ENCODE data around the gene AOAH. TPM values are rescaled to one million over a fixed set of nuclear protein-coding genes. Genes with fewer than 3 reads are reported as not detected.
"Not testable (repeated sequence)": the region's sequence is repeated elsewhere in the genome, so short reads cannot be mapped to it uniquely, and the experiment has no call there.

AOAH gene
- total RNA-seq, 1 donor from 2014 or later, result 1.2 TPM

DNA sequence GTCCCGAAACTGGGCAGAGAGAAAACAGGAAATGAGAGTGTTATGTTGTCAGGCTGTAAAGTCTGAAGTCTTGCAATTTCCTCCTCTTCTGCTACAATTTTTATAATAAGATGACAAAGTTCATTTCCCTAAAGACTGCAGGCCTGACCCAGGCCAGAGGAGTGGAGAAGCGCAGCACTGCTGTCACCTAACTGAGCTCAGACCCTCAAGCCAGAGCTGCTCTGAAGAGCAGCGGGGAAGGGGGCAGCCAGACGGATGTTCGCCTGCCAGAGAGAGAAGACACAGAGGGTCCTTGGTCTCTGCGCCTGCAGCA is 12.6 kb upstream of the AOAH start:
- no peak for DNase-seq (ENCODE audit: low read depth)

- no peak for DNase-seq (ENCODE audit: low read depth)
Observed at GRCh38 chr7:36736090-36736898, 12.0 kb upstream of the AOAH start.

- peak; percentile 86 for DNase-seq (ENCODE audit: low read depth)
Observed at GRCh38 chr7:36735172-36735571, 10.9 kb upstream of the AOAH start.

GRCh38 chr7:36734731-36735130 is 10.4 kb upstream of the AOAH start:
- DNase-seq (ENCODE audit: low read depth), result no peak

DNA sequence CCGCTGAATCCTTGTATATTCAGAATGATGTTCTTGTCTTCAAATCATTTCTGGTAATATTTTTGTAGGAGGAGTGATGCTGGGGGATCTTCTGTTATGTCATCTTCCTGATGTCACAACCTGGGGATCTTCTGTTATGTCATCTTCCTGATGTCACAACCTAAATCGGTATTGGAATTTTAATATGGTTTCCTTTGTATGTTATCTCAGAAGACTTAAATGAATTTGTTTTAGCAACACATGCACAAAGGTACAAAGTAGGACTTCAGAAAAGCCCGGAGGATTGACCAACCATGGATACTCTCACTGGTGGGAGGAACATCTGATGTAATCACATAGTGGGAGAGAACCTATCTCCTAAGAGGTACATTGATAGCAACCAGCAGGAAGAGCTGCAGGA is 9.1 kb upstream of the AOAH start:
- DNase-seq (ENCODE audit: low read depth), result no peak

DNA sequence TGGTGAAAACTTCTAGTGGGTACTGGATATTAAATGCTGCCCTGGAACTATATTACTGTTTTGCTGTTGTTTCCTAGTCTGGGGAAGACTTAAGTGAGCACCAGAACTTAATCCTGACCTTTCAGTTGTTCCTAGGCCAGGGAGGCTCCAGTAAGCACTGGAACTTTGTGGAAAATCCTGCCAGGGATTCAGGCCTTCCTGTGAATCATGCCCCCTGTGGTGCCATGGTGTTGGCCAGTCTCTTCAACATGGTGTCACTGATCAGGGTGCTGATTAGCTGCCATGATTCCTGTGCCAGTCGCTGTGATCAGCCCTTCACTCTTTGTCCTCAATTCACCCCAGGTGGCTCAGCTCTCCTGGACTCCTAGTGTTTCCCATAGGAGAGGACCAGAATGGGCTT is 8.5 kb upstream of the AOAH start:
- DNase-seq (ENCODE audit: low read depth), result no peak

DNA sequence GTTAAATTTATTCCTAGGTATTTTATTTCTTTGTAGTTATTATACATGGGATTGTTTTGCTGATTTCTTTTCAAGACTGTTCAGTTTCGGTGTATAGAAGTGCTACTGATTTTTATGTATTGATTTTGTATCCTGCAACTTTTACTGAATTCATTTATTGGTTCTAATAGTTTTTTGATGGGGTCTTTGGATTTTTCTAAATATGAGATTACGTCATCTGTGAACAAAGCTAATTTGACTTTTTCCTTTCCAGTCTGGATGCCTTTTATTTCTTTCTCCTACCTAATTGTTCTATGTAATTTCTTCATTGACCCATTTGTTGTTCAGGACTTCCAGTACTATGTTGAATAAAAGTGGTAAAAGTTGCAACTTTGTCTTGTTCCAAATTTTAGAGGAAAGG is 5.8 kb upstream of the AOAH start:
- no peak for DNase-seq (ENCODE audit: low read depth)

DNA sequence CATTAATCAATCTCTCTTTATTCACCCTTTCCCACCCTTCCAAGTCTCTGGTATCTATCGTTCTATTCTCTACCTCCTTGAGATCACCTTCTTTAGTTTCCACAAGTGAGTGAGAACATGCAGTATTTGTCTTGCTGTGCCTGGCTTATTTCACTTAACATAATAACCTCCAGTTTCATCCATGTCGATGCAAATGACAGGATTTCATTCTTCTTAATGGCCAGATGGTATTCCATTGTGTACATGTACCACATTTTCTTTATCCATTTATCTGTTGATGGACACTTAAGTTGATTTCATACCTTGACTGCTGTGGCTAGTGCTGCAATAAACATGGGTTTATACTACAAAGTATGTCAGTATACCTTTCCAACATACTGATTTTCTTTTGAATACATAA is 3.8 kb upstream of the AOAH start:
- DNase-seq (ENCODE audit: low read depth), result no peak

GRCh38 chr7:36726806-36727503 is 2.7 kb upstream of the AOAH start:
- no peak for DNase-seq (ENCODE audit: low read depth)

DNA sequence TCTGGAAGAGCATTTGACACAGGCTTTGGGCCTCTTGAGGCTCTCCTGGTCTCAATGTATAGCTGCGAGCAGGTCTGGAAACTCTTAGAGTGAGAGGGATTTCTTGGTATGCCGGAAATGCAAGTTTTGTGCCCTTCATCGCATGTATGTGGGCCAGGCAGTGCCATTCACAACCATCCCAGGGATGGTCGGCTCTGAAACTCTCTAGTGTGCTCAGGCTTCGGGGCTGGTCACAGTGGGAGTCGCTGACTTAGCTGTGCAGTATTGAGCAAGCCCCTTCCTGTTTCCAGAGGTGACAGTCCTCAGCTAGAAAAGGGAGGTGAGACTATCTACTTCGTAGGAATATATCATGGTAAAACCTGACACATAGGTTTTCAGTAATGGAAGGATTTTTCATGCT is 2.0 kb upstream of the AOAH start:
- no peak for DNase-seq (ENCODE audit: low read depth)

- no peak for DNase-seq (ENCODE audit: low read depth)
Observed at GRCh38 chr7:36724996-36725395, 702 bp upstream of the AOAH start.

- DNase-seq (ENCODE audit: low read depth), result no peak
Observed at GRCh38 chr7:36723291-36723690, 1.0 kb downstream of the AOAH start.

GRCh38 chr7:36719083-36719632 is 5.1 kb downstream of the AOAH start:
- DNase-seq (ENCODE audit: low read depth), result no peak

DNA sequence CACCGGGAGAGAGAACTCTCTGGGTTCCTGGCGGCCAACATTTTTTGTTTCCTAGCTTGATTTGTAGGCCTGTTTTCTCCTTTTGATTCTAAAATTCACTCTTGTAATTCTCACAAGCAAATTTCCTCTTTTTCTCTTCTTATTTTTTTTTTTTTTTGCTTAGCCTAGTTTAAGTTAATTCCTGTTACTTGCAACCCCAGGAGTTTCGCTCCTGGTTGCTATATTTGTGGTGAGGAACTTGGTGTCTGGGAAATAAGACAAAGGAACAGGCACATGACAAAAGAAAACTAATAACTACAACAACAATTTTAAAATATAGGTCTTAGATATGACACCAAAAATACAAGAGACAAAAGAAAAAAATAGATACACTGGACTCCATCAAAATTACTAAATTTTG is 6.7 kb downstream of the AOAH start:
- DNase-seq (ENCODE audit: low read depth), result no peak

- DNase-seq (ENCODE audit: low read depth), result not testable (repeated sequence)
Observed at GRCh38 chr7:36716802-36717201, 7.5 kb downstream of the AOAH start.

DNA sequence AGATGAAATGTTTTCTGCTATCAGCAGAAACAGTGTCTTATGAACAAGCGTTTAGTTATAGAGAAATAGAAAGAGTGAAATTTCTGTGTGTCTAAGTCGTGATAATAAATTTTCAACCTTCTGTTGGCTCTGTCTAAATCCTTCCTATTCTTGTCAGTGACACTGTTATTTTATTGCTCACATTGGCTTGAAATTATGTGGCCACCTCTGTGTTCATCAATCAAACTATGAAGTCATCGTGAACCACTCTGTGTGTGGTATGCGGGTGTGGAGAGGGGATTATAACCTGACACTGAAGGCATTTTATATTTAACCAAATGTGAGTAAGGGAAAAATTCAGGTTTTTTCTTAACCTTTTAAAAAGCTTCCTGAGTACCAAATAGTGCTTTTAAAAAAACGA is 12.3 kb downstream of the AOAH start:
- no peak for DNase-seq (ENCODE audit: low read depth)

DNA sequence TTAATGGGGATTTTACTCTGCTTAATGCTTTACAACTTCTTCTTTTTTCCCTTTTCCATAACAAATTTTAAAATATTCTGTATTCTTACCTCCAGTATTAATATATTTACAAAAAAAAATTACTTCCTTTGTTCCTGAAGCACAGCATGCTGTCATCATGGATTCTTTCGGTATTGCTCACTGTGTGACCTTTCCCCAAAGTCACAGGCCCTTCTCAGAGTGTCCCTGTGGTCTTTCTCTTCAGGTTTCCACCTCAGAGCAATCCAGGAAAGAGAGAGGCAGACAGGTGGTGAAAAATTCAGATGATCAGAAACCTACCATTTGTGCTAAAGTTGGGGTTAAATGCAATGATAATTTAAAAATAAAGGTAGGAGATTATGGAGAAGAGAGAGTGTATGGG is 13.0 kb downstream of the AOAH start:
- DNase-seq (ENCODE audit: low read depth), result no peak

DNA sequence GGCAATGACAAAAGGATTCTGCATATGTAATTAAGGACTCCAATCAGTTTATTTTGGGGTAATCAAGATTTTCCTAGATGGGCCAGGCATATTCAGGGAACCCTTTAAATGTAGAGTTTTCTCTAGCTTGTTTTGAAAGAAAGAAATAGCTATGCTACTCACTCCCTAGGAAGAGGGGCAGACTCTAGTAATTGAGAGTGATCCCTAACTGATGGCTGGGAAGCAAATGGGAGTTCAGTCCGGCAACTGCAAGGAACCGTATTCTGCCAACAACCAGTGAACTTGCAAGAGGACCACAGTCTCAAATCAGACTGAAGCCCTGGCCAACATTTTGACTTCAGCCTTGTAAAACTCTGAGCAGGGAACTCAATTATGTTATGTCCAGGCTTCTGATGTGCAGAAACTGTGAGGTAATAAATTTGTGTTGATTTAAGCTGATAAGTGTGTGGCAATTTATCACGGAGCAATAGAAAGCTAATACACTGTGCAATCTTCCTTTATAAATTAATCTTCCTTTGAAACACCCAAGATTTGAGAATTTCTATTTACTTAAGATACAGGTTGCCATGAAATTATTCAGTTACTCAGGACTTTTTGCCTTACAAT is 14.0 kb downstream of the AOAH start:
- no peak for DNase-seq (ENCODE audit: low read depth)

GRCh38 chr7:36708767-36709166 is 15.5 kb downstream of the AOAH start:
- no peak for DNase-seq (ENCODE audit: low read depth)

- no peak for DNase-seq (ENCODE audit: low read depth)
Observed at GRCh38 chr7:36707898-36708297, 16.4 kb downstream of the AOAH start.

- DNase-seq (ENCODE audit: low read depth), result no peak
Observed at GRCh38 chr7:36707465-36707864, 16.8 kb downstream of the AOAH start.

DNA sequence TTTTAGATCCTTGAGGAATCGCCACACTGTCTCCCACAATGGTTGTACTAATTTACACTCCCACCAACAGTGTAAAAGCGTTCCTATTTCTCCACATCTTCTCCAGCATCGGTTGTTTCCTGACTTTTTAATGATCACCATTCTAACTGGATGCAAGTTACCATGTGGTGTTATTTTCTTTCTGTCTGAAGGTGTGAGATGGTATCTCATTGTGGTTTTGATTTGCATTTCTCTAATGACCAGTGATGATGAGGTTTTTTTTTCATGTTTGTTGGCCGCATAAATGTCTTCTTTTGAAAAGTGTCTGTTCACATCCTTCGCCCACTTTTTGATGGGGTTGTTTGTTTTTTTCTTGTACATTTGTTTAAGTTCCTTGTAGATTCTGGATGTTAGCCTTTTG is 20.4 kb downstream of the AOAH start:
- DNase-seq (ENCODE audit: low read depth), result not testable (repeated sequence)

- no peak for DNase-seq (ENCODE audit: low read depth)
Observed at GRCh38 chr7:36692456-36692855, 31.8 kb downstream of the AOAH start.
